22Rv1 (cell line): ENCODE measurements around the gene IFT88.

Experiments
- ZFX ChIP-seq: fragments of 450-650 bp; IDR thresholded peaks from 2 replicates; pipeline ENCODE4 v1.6.1; 2017; ENCODE audit warnings: antibody characterized with exemption, borderline replicate concordance
- TF ChIP-seq, protein P1 (sequence below): fragments of 450-650 bp; IDR thresholded peaks from 2 replicates; pipeline ENCODE4 v1.5.1; 2017; ENCODE audit warnings: mild to moderate bottlenecking

DNA sequence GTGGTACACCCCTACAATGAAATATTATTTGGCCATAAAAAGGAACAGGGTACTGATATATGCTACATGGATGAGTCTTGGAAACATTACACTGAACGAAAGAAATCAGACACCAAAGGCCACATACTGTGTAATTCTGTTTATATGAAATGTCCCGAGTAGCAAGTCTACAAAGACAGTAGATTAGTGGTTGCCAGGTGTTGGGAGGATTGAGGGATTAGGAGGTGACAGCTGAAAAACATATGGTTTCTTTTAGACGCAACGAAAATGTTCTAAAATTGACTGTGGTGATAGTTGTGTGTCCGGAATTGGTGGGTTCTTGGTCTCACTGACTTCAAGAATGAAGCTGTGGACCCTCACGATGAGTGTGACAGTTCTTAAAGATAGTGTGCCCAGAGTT lies 171.7 kb downstream of the IFT88 start:
- TF ChIP-seq, protein P1, sequence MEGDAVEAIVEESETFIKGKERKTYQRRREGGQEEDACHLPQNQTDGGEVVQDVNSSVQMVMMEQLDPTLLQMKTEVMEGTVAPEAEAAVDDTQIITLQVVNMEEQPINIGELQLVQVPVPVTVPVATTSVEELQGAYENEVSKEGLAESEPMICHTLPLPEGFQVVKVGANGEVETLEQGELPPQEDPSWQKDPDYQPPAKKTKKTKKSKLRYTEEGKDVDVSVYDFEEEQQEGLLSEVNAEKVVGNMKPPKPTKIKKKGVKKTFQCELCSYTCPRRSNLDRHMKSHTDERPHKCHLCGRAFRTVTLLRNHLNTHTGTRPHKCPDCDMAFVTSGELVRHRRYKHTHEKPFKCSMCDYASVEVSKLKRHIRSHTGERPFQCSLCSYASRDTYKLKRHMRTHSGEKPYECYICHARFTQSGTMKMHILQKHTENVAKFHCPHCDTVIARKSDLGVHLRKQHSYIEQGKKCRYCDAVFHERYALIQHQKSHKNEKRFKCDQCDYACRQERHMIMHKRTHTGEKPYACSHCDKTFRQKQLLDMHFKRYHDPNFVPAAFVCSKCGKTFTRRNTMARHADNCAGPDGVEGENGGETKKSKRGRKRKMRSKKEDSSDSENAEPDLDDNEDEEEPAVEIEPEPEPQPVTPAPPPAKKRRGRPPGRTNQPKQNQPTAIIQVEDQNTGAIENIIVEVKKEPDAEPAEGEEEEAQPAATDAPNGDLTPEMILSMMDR = no peak
- no peak for TF ChIP-seq ZFX
